Endodermal cell (in vitro differentiated cells): ENCODE measurements around the gene OR2F1. TPM values are rescaled to one million over a fixed set of nuclear protein-coding genes. Genes with fewer than 3 reads are reported as not detected.

ENCODE experiments used
- DNase-seq: peaks from one replicate; pipeline ENCODE4 v3.0.0-alpha.2; 2017
- H3K27ac ChIP-seq: 2 replicates; pipeline ENCODE4 v1.5.1; 2013; ENCODE audit warnings: mild to moderate bottlenecking, low read depth, low read length, moderate library complexity
- H3K27me3 ChIP-seq: 2 replicates; pipeline ENCODE4 v1.6.1; 2013; ENCODE audit warnings: mild to moderate bottlenecking, low read length, moderate library complexity; ENCODE audit not compliant: insufficient read depth, control insufficient read depth, poor library complexity, severe bottlenecking
- H3K36me3 ChIP-seq: 2 replicates; pipeline ENCODE4 v1.7.0; 2013; ENCODE audit warnings: mild to moderate bottlenecking, low read length, moderate library complexity; ENCODE audit not compliant: control insufficient read depth, insufficient read depth
- H3K4me1 ChIP-seq: one replicate; pipeline ENCODE4 v1.7.0; 2013; ENCODE audit warnings: low read length; ENCODE audit not compliant: control insufficient read depth, insufficient read depth
- H3K4me3 ChIP-seq: 2 replicates; pipeline ENCODE4 v1.5.1; 2013; ENCODE audit warnings: mild to moderate bottlenecking, low read length, moderate library complexity
- H3K9ac ChIP-seq: 2 replicates; pipeline ENCODE4 v1.6.1; 2013; ENCODE audit warnings: mild to moderate bottlenecking, low read length, moderate library complexity; ENCODE audit not compliant: poor library complexity, severe bottlenecking; ENCODE audit errors: extremely low read depth
- H3K9me3 ChIP-seq: 2 replicates; pipeline ENCODE4 v1.6.1; 2013; ENCODE audit warnings: mild to moderate bottlenecking, low read length, moderate library complexity; ENCODE audit not compliant: control insufficient read depth
- H3K27ac Mint-ChIP-seq: 2 replicates; pipeline ENCODE4 v1.8.0; 2020; ENCODE audit warnings: mixed read lengths
- H3K27me3 Mint-ChIP-seq: 2 replicates; pipeline ENCODE4 v1.8.0; 2021; ENCODE audit warnings: mild to moderate bottlenecking, mixed read lengths; ENCODE audit not compliant: insufficient read depth
- H3K36me3 Mint-ChIP-seq: 2 replicates; pipeline ENCODE4 v1.8.0; 2020; ENCODE audit warnings: low read depth, mixed read lengths
- H3K4me1 Mint-ChIP-seq: 2 replicates; pipeline ENCODE4 v1.8.0; 2020; ENCODE audit warnings: mixed read lengths
- H3K4me3 Mint-ChIP-seq: 2 replicates; pipeline ENCODE4 v1.8.0; 2020; ENCODE audit warnings: mild to moderate bottlenecking, moderate library complexity, mixed read lengths
- H3K9me3 Mint-ChIP-seq: 2 replicates; pipeline ENCODE4 v1.8.0; 2020; ENCODE audit warnings: mild to moderate bottlenecking, mixed read lengths
- WGBS, 2 experiments: methylation state at CpG; one replicate each; pipeline versions ENCODE4 v1.1.5 to v1.1.7; 2013; ENCODE audit warnings: missing lambda C conversion rate in 2 of 2, mixed read lengths in 1 of 2; ENCODE audit not compliant: insufficient coverage in 1 of 2, insufficient read length in 1 of 2; 5-methylcytosine and 5-hydroxymethylcytosine counted together
- total RNA-seq, 2 donors: library from RNA; stranded (reverse); fragmentation: NEBNext Ultra II Directional in 1 of 2; extraction: Animal tissue kit (Norgen Biotek cat#: 25700) in 1 of 2; gene quantifications; 2 replicates in 1 of 2; 3 replicates in 1 of 2; pipeline ENCODE4 v1.2.1, GENCODE V29; 2021
- TF ChIP-seq, protein P1 (sequence below): fragments of 200-600 bp; sonication (generic); conservative IDR thresholded peaks from 2 replicates; pipeline ENCODE4 v1.5.0; 2021; ENCODE audit warnings: antibody characterized with exemption, mild to moderate bottlenecking

Gene OR2F1
- total RNA-seq, 2 donors from 2014 or later, result not detected

DNA sequence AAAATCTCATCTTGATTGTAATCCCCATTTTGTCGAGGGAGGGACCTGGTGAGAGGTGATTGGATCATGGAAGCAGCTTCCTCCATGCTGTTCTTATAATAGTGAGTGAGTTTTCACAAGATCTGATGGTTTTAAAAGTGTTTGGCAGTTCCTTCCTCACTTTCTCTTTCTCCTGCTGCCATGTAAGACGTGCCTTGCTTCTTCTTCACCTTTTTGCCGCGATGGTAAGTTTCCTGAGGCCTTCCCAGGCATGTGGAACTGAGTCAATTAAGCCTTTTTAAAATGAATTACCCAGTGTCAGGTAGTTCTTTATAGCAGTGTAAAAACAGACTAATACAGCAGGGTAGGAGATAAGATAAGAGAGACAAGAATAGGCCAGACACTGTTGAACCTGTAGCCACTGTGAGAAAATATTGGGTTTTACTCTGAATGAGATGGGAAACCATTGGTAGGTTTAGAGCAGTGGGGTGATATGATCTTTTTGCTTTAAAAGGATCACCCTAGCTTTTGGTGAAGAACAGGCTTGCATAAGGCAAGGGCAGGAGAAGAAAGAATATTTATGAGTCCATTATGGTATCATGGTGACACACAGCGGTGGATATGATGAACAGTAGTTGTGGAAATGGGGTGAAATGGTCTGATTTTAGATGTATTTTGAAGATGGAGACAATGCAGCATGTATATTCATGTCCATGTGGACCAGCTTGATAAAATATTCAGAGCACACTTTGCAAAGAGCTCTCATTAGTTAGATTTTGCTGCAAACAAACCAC lies 57.0 kb downstream of the OR2F1 start:
- no peak overlapping the region for H3K27ac ChIP-seq
- peaks cover 40% of the 10 kb centered on the region for H3K9me3 Mint-ChIP-seq

More for the DNA sequence above, 57.0 kb downstream of the OR2F1 start:
- Histone ChIP-seq H3K36me3 (no peaks in the 10 kb centered on the region), H3K9ac (no peak overlapping the region), H3K4me3 (no peak overlapping the region), H3K9me3 (peaks cover 25% of the 10 kb centered on the region), H3K4me1 (no peaks in the 10 kb centered on the region), H3K27me3 (no peaks in the 10 kb centered on the region)
- peaks cover 2% of the 10 kb centered on the region for H3K27me3 Mint-ChIP-seq
- TF ChIP-seq, protein P1, sequence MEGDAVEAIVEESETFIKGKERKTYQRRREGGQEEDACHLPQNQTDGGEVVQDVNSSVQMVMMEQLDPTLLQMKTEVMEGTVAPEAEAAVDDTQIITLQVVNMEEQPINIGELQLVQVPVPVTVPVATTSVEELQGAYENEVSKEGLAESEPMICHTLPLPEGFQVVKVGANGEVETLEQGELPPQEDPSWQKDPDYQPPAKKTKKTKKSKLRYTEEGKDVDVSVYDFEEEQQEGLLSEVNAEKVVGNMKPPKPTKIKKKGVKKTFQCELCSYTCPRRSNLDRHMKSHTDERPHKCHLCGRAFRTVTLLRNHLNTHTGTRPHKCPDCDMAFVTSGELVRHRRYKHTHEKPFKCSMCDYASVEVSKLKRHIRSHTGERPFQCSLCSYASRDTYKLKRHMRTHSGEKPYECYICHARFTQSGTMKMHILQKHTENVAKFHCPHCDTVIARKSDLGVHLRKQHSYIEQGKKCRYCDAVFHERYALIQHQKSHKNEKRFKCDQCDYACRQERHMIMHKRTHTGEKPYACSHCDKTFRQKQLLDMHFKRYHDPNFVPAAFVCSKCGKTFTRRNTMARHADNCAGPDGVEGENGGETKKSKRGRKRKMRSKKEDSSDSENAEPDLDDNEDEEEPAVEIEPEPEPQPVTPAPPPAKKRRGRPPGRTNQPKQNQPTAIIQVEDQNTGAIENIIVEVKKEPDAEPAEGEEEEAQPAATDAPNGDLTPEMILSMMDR, result no peak
- H3K4me3 Mint-ChIP-seq, result no peak overlapping the region
- H3K36me3 Mint-ChIP-seq, result no peaks in the 10 kb centered on the region
- DNase-seq, result no peak
- H3K27ac Mint-ChIP-seq, result no peak overlapping the region
- WGBS, 2 experiments, result 68 to 83% methylated on average over 4 to 5 of the region's 5 CpGs
- no peaks in the 10 kb centered on the region for H3K4me1 Mint-ChIP-seq

Other genes starting within 250 kb of the OR2F1 start
- not detected for gene CTAGE6, start 197.1 kb upstream of the OR2F1 start, total RNA-seq
- gene TCAF1, start 52.7 kb upstream of the OR2F1 start, total RNA-seq, result 100 to 1,000 TPM in 1 of 2 donors, 10 to 100 TPM in 1; 67.7 to 123 TPM
- gene OR2F2, start 19.6 kb upstream of the OR2F1 start, total RNA-seq, result not detected
- not detected for gene OR6B1, start 45.5 kb downstream of the OR2F1 start, total RNA-seq
- gene OR2A5, start 94.1 kb downstream of the OR2F1 start, total RNA-seq, result not detected
- not detected for gene OR2A25, start 115.0 kb downstream of the OR2F1 start, total RNA-seq
- not detected for gene OR2A12, start 131.4 kb downstream of the OR2F1 start, total RNA-seq
- not detected for gene OR2A2, start 154.7 kb downstream of the OR2F1 start, total RNA-seq
- not detected for gene OR2A14, start 168.3 kb downstream of the OR2F1 start, total RNA-seq
- gene CTAGE4, start 228.6 kb downstream of the OR2F1 start, total RNA-seq, result 1 to 10 TPM; 6.3 to 8.7 TPM
- 10 to 100 TPM in 1 of 2 donors, 1 to 10 TPM in 1; 9.5 to 18.4 TPM for gene ARHGEF35, start 241.0 kb downstream of the OR2F1 start, total RNA-seq